HCT116 (cell line): ENCODE results near the gene INTS6L. TPM values are rescaled to one million over a fixed set of nuclear protein-coding genes. Genes with fewer than 3 reads are reported as not detected.

Experiments
- ATAC-seq: fragments of 200-7000 bp; cut with Tn5 transposase; 2 replicates; pipeline ENCODE4 v1.9.1; 2020; ENCODE audit warnings: mild to moderate bottlenecking, moderate library complexity
- BruUV-seq: library from RNA; stranded (reverse); fragments of 400-500 nt; replicated peaks from 2 replicates; lab custom pipeline; 2021; lab: Mats Ljungman, UMichigan
- CTCF ChIA-PET: fragments of 300-600 bp; sonication (Branson Sonifier 250); formaldehyde crosslinking; loops from one replicate; lab custom pipeline; 2021; ENCODE audit warnings: antibody characterized with exemption; lab: Charles Lee
- POLR2A ChIA-PET: fragments of 300-600, 350-600 bp; sonication (Branson Sonifier 250); formaldehyde crosslinking; loops from one replicate; lab custom pipeline; 2021; ENCODE audit warnings: antibody characterized with exemption; lab: Charles Lee
- RAD21 ChIA-PET, 2 experiments: fragments of 300-600 bp; sonication (Branson Sonifier 250); formaldehyde crosslinking; loops; one replicate each; lab custom pipeline; 2023; ENCODE audit warnings: low total read pairs in 2 of 2; ENCODE audit not compliant: uncharacterized antibody in 2 of 2, unreplicated experiment in 2 of 2, low non-redundant PET in 1 of 2; lab: Charles Lee
- DNase-seq: peaks from one replicate; pipeline ENCODE4 v3.0.0-alpha.2; 2010; ENCODE audit warnings: low read depth, low spot score
- H2AFZ ChIP-seq: fragments of 200-600 bp; shearing (Covaris generic), sonication (generic); 2 replicates; pipeline ENCODE4 v1.6.1; 2017; ENCODE audit warnings: low read depth, mixed run types, mixed read lengths, antibody characterized with exemption, low read length; ENCODE audit not compliant: poor library complexity, severe bottlenecking
- H3K27ac ChIP-seq: 2 replicates; pipeline ENCODE4 v1.5.1; 2012; ENCODE audit warnings: low read depth, low read length
- H3K27me3 ChIP-seq: fragments of 200-600 bp; sonication (generic); 2 replicates; pipeline ENCODE4 v1.6.1; 2016; ENCODE audit warnings: mixed run types, low read length, mixed read lengths; ENCODE audit not compliant: insufficient read depth
- H3K36me3 ChIP-seq, 2 experiments: fragments of 200-500 bp in 1 of 2; fragments of 200-600 bp in 1 of 2; sonication (Bioruptor generic) in 1 of 2; sonication (generic) in 1 of 2; 2 replicates each; pipeline versions ENCODE4 v1.5.1 to v1.6.1; 2014 to 2016; ENCODE audit warnings: low read length in 2 of 2, inconsistent platforms in 1 of 2, mixed read lengths in 1 of 2, mixed run types in 1 of 2; ENCODE audit not compliant: insufficient read depth in 2 of 2, control insufficient read depth in 1 of 2
- H3K4me1 ChIP-seq, 2 experiments: fragments of 200-600 bp in 1 of 2; sonication (generic) in 1 of 2; 2 replicates each; pipeline versions ENCODE4 v1.5.1 to v1.6.1; 2012 to 2017; ENCODE audit warnings: low read length in 2 of 2, inconsistent platforms in 1 of 2, mild to moderate bottlenecking in 1 of 2, mixed read lengths in 1 of 2, mixed run types in 1 of 2, moderate library complexity in 1 of 2; ENCODE audit not compliant: insufficient read depth in 2 of 2, control insufficient read depth in 1 of 2
- H3K4me2 ChIP-seq: fragments of 200-600 bp; sonication (generic); 2 replicates; pipeline ENCODE4 v1.6.1; 2017; ENCODE audit warnings: mixed run types, low read length, mixed read lengths
- H3K4me3 ChIP-seq, 2 experiments: fragments of 200-600 bp in 1 of 2; sonication (generic) in 1 of 2; replicated peaks in 1 of 2; 2 replicates each; pipeline ENCODE4 v1.5.1; 2011 to 2016; ENCODE audit warnings: low read length in 2 of 2, control low read depth in 1 of 2, low read depth in 1 of 2, mild to moderate bottlenecking in 1 of 2, mixed read lengths in 1 of 2, mixed run types in 1 of 2
- H3K79me2 ChIP-seq: fragments of 200-600 bp; sonication (generic); 2 replicates; pipeline ENCODE4 v1.6.1; 2017; ENCODE audit warnings: mild to moderate bottlenecking, mixed run types, low read length, moderate library complexity, mixed read lengths; ENCODE audit not compliant: insufficient read depth
- H3K9ac ChIP-seq: fragments of 200-600 bp; sonication (generic); 2 replicates; pipeline ENCODE4 v1.6.1; 2016; ENCODE audit warnings: low read length, mixed read lengths
- H3K9me2 ChIP-seq: fragments of 200-600 bp; sonication (generic), shearing (Covaris generic); 2 replicates; pipeline ENCODE4 v1.6.1; 2017; ENCODE audit warnings: mixed run types, mild to moderate bottlenecking, moderate library complexity; ENCODE audit not compliant: insufficient read depth
- H3K9me3 ChIP-seq, 2 experiments: fragments of 200-500 bp in 1 of 2; fragments of 200-600 bp in 1 of 2; sonication (Bioruptor generic) in 1 of 2; sonication (generic) in 1 of 2; 2 replicates each; pipeline ENCODE4 v1.6.1; 2014 to 2017; ENCODE audit warnings: low read length in 2 of 2, mixed read lengths in 2 of 2, inconsistent platforms in 1 of 2, low read depth in 1 of 2, mild to moderate bottlenecking in 1 of 2, mixed run types in 1 of 2, moderate library complexity in 1 of 2; ENCODE audit not compliant: control insufficient read depth in 1 of 2, insufficient read depth in 1 of 2
- H4K20me1 ChIP-seq: fragments of 200-600 bp; sonication (generic), shearing (Covaris generic); 2 replicates; pipeline ENCODE4 v1.6.1; 2017; ENCODE audit warnings: mixed run types, mild to moderate bottlenecking, moderate library complexity; ENCODE audit not compliant: insufficient read depth
- ATF3 ChIP-seq: IDR thresholded peaks from 2 replicates; pipeline ENCODE4 v1.6.1; 2012
- EZH2 ChIP-seq: fragments of 200-600 bp; sonication (generic); IDR thresholded peaks from 2 replicates; pipeline ENCODE4 v1.6.1; 2017; ENCODE audit warnings: antibody characterized with exemption, mixed run types
- RAD21 ChIP-seq: IDR thresholded peaks from 2 replicates; pipeline ENCODE4 v1.6.1; 2012; ENCODE audit warnings: low read depth, mild to moderate bottlenecking
- REST ChIP-seq: IDR thresholded peaks from 2 replicates; pipeline ENCODE4 v1.6.1; 2012; ENCODE audit warnings: low read depth
- SIN3A ChIP-seq: IDR thresholded peaks from 2 replicates; pipeline ENCODE4 v1.6.1; 2012; ENCODE audit warnings: low read depth
- SRF ChIP-seq: IDR thresholded peaks from 2 replicates; pipeline ENCODE4 v1.6.1; 2012; ENCODE audit warnings: low read depth
- TCF7L2 ChIP-seq: IDR thresholded peaks from 2 replicates; pipeline ENCODE4 v1.7.0; 2011; ENCODE audit warnings: borderline replicate concordance, inconsistent platforms; ENCODE audit not compliant: insufficient read depth, insufficient read length; ENCODE audit errors: extremely low read depth
- YY1 ChIP-seq: IDR thresholded peaks from 2 replicates; pipeline ENCODE4 v1.6.1; 2011; ENCODE audit warnings: low read length, low read depth, moderate library complexity, mild to moderate bottlenecking; ENCODE audit not compliant: insufficient replicate concordance; ENCODE audit errors: extremely low read depth
- ZBTB33 ChIP-seq: IDR thresholded peaks from 2 replicates; pipeline ENCODE4 v1.6.1; 2011; ENCODE audit warnings: mild to moderate bottlenecking, low read length, moderate library complexity; ENCODE audit not compliant: insufficient replicate concordance; ENCODE audit errors: extremely low read depth
- intact Hi-C: fragments of 100-400 bp; cut with micrococcal nuclease; formaldehyde crosslinking; loops from 2 replicates; pipeline ENCODE4 v1.10.0; 2022
- total RNA-seq: library from RNA; stranded (reverse); gene quantifications from one replicate; pipeline ENCODE4 v1.2.1, GENCODE V29; 2021; ENCODE audit not compliant: unreplicated experiment

Gene INTS6L
- total RNA-seq, 1 experiment from 2014 or later: 3.6 TPM

GRCh38 chrX:135522878-135523693, 2.6 kb downstream of the INTS6L start (continued):
- TF ChIP-seq ZBTB33: no peak
- no peak for TF ChIP-seq REST
- TF ChIP-seq ATF3: no peak
- no peak for TF ChIP-seq SRF
- no peak for TF ChIP-seq EZH2

GRCh38 chrX:135528254-135528653, 7.8 kb downstream of the INTS6L start:
- Histone ChIP-seq H3K9me2 (no peaks in the 10 kb centered on the region), H4K20me1 (no peaks in the 10 kb centered on the region), H2AFZ (no peak overlapping the region), H3K9ac (no peak overlapping the region), H3K27ac (no peak overlapping the region), H3K4me1 (no peaks in the 10 kb centered on the region), H3K36me3 (no peaks in the 10 kb centered on the region), H3K79me2 (no peaks in the 10 kb centered on the region), H3K4me2 (no peak overlapping the region), H3K4me3 (no peak overlapping the region), H3K27me3 (no peaks in the 10 kb centered on the region), H3K9me3 (no peaks in the 10 kb centered on the region)
- no peak for ATAC-seq
- RAD21 ChIA-PET: no interaction called here
- CTCF ChIA-PET: no interaction called here
- no peak for DNase-seq
- TF ChIP-seq TCF7L2: no peak
- no peak for TF ChIP-seq SIN3A
- TF ChIP-seq RAD21: no peak
- TF ChIP-seq YY1: no peak
- POLR2A ChIA-PET: no interaction called here
- no TSS peak for BruUV-seq
- intact Hi-C loops: no loop called here
